OCI-LY1 (cell line): ENCODE measurements around the gene GPR75.

Experiments
- CTCF ChIP-seq: fragments of 200-600 bp; sonication (generic), shearing (Covaris generic); IDR thresholded peaks from 2 replicates; pipeline ENCODE4 v1.5.1; 2017; ENCODE audit warnings: mild to moderate bottlenecking, antibody characterized with exemption, low read length, moderate library complexity, mixed read lengths
- EZH2 ChIP-seq: fragments of 200-600 bp; sonication (generic), shearing (Covaris generic); IDR thresholded peaks from 2 replicates; pipeline ENCODE4 v1.8.0; 2017; ENCODE audit warnings: borderline replicate concordance, mixed run types, mild to moderate bottlenecking, antibody characterized with exemption, low read length, moderate library complexity, mixed read lengths

- no peak for TF ChIP-seq CTCF
- no peak for TF ChIP-seq EZH2
Observed at GRCh38 chr2:53827398-53828175, 32.2 kb downstream of the GPR75 start.
